Measurements from ENCODE around the gene TARS3.
"Not testable (repeated sequence)": the region's sequence is repeated elsewhere in the genome, so short reads cannot be mapped to it uniquely, and the experiment has no call there.

Gene TARS3

DNA sequence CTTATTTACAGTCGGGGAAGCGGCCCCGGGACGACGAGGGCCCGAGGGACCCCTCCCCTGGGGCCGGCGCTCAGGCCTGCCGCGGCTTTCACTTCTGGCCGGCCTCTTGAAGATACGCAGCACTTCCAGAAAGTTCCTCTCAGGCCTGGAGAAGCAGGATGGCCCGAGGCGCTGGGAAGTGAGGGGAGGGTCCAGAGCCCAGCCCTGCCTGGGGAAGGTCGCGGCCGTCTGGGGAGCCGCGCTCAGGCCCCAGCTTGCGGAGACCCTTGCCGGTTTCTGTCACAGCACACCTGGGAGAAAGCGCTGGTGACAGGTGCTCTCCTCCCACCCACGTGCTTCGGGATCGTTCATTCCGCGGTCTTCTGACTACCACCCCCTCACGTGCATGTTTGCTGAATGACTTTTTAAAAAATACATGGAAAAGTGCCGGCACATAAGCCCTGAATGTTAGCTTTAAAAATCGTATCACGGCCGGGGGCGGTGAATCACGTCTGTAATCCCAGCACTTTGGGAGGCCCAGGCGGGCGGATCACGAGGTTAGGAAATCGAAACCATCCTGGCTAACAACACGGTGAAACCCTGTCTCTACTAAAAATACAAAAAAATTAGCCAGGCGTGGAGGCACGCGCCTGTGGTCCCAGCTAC is 71.4 kb downstream of the TARS3 start:
- no peak for DNase-seq

GRCh38 chr15:101652098-101652785 is 72.0 kb downstream of the TARS3 start, which contains the start of gene TM2D3:
TM2D3 (minus strand) TSS chr15:101652381; CDS start chr15:101652361, 20 bp downstream.
- DNase-seq = peak; percentile 93 to 94

- DNase-seq = no peak
Observed at GRCh38 chr15:101651554-101652097, 72.6 kb downstream of the TARS3 start.

GRCh38 chr15:101650145-101650544 is 74.1 kb downstream of the TARS3 start:
- DNase-seq = no peak

- DNase-seq = no peak
Observed at GRCh38 chr15:101648356-101648755, 75.9 kb downstream of the TARS3 start.

DNA sequence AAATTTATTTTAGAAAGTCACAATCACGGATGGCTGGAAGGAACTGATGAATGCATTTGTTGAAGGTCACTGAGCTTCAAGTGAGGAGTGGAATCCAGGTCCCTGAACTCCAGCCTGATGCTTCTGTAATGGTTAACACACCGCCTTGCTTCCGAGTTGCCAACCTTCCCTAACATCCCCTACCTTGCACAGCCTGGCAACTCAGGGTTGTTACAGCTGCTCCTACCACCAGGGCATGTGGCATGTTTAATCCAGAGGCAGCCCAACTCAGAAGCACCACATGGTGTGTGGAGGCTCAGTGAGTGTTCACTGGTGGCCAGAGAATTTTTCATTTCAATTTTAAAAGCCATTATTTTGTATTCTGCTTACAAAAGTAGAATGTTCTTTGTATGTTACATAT is 77.0 kb downstream of the TARS3 start:
- DNase-seq = no peak

DNA sequence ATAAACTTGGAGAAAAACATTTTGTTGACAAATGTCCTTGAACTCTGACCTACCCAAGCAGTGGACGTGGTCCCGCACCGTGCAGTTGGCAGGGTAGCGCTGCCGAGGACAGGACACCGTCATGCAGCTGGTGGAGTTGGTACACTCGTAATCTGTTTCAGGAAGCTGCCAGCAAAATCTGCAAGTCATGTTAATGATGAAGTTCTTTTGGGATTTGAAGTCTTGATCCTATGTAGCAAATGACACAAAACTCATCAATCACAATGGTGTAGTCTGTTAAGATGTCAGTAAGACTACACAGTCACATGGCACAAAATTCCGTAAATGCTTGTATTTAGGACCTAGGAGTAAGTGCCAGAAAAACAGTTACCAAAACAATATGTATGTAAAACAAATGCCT is 77.6 kb downstream of the TARS3 start:
- no peak for DNase-seq

DNA sequence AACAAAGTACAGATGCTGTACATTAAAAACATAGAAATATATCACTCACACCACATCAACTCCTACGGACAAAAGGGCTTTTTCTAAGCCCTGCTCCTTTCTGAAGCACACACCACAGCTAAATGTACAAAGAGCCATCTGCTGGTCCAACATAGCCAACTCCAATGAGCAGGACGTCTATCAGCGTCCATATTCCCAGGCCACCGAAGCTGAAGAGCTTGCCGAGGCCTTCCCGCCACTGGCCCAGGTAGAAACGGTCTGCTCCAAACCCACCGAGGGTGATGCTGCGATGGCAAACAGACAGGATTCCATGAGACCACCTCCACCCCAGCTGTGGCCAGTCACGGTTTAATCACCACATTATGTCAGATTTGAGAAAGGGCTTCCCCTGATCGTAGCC is 81.9 kb downstream of the TARS3 start:
- no peak for DNase-seq

DNA sequence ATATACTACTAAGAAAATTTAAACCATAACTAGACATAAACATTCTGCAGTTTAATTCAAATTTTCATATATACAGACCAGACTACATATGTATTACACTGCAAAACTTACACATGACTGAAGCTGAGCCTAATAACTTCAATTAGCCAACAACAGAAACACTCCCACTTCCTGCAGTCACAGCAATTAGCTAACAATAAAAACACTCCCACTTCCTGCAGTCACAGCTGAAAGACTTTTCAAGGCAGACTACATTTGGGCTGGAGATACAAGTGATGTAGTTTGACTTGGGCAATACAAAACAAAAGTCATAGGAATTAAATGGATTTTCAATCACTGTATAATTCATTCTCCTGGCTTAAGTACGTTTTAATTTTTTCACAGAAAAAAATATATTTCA is 82.4 kb downstream of the TARS3 start:
- peak; percentile 59 to 82 for DNase-seq

DNA sequence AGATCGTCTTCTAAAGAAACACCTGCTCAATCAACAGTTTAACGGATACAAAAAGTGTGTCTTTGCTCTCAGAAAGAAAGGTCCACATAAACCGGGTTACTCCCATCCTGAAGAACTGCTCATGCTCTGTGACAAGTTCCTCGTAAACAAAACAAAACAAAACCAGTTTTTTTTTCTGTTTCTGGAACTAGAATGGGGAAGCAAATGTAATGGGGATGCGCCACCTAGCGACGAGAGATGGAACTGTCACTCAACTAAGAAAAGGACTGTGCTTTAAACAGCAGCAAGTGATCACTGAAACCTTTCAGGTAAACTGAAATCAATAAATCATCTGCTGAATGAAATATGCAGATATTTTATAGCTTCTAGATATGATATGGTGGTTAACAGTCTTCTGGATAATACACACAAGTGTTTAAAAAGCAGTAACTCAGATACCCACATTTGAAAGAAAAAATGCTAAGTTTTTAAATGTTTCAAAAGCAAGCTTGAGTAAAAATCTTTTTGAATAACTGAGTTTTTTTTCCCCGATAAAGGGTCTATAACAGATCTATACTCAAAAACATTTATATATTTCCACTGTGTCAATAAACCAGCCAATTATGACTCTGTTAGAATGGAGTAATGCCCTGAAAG is 83.0 kb downstream of the TARS3 start:
- DNase-seq = peak; percentile 82 to 83

DNA sequence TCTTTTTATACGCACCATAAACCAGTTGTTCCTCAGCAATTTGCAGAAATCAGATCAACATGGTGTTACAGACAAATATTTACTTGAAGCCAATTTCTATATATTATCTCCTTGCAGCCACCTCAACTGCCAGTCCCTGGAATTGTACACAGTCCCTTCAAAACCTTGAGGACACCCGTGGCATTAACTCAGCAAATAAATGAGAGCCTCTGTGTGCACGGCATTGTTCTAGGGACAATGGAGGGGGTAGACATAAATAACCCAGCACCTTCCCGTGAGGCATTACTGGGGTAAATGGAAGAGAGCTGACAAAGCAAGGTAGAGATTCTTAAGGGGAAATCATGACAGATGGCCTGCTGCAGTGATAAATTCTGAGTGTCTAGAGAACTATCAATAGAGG is 84.6 kb downstream of the TARS3 start:
- no peak for DNase-seq

- DNase-seq = no peak
Observed at GRCh38 chr15:101637919-101638318, 86.4 kb downstream of the TARS3 start.

- DNase-seq = no peak
Observed at GRCh38 chr15:101637516-101637915, 86.8 kb downstream of the TARS3 start.

DNA sequence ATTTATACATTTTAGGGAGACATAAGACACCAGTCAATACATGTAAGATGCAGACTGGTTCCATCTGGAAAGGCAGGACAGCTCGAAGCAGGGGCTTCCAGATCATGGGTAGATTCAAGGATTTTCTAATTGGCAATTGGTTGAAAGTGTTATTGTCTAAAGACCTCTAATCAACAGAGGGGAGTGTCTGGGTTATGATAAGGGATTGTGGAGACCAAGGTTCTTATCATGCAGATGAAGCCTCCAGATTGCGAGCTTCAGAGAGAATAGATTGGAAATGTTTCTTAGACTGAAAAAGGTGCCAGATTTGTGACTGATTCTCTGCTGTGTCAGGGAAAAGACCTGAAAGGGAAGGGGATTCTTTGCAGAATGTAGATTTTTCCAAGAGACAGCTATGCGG is 87.2 kb downstream of the TARS3 start:
- DNase-seq = no peak

DNA sequence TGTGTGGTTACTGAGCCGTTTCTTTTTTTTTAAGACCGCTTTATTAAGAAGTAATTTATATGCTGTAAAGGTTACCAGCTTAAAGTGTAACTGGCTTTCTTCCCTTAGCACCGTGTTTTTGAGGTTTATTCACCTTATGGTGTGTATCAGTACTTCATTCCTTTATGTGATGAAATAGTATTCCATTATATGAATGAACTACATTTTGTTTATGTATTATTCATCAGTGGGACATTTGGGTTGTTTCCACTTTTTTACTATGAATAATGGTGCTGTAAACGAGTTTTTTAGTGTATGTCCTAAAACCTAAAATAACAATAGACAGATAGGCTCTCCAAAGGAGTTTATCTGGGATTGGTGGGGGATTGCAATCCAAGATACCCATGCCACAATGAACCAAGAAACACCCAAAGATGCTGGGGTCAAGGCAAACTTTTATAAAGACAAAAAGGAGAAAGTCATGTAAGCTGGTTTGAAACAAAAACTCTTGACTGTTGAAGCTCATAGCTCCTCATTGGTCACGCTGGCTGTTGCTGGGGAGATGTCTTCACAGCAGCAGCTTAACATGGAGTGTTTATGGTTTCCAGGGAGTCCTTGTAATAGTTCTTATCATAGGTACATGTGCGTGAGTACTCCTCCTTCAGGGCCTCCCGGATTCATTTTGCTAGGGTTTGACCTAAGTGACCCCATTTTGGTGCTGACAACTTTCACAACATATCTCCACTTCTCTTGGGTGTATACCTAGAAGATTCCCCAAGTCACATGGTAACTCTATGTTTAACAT is 88.1 kb downstream of the TARS3 start:
- DNase-seq = no peak

GRCh38 chr15:101633356-101633755 is 90.9 kb downstream of the TARS3 start:
- DNase-seq = no peak

DNA sequence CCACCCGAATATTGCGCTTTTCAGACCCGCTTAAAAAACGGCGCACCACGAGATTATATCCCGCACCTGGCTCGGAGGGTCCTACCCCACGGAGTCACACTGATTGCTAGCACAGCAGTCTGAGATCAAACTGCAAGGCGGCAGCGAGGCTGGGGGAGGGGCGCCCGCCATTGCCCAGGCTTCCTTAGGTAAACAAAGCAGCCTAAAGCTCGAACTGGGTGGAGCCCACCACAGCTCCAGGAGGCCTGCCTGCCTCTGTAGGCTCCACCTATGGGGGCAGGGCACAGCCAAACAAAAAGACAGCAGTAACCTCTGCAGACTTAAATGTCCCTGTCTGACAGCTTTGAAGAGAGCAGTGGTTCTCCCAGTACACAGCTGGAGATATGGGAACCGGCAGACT is 97.5 kb downstream of the TARS3 start:
- DNase-seq = not testable (repeated sequence)

DNA sequence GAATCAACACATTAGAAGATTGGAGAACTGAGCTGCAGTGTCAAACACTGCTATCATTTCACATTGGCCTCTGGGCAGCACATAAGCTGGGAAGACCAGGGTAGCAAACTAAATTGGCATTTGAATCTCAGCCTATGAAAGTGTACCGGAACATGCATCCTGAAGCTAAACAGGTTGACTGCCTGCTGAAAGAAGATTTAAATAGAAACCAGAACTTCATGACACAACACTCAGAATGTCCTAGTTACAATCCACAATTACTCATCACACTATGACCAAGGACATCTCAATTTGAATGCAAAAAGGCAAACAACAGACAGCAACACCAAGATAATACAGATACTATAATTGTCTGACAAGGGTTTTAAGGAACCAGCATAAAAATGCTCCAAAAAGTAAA is 98.3 kb downstream of the TARS3 start:
- no peak for DNase-seq

DNA sequence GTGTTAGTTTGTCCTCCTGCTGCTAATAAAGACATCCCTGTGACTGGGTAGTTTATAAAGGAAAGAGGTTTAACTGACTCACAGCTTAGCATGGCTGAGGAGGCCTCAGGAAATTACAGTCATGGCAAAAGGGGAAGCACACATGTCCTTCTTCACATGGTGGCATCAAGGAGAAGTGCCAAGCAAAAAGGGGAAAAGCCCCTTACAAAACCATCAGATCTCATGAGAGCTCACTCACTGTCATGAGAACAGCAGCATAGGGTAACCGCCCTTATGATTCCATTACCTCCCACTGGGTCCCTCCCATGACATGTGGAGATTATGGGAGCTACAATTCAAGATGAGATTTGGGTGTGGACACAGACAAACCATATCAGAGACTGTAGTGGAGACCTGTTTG is 99.1 kb downstream of the TARS3 start:
- DNase-seq = peak in 1 of 2 donors; percentile 31

DNA sequence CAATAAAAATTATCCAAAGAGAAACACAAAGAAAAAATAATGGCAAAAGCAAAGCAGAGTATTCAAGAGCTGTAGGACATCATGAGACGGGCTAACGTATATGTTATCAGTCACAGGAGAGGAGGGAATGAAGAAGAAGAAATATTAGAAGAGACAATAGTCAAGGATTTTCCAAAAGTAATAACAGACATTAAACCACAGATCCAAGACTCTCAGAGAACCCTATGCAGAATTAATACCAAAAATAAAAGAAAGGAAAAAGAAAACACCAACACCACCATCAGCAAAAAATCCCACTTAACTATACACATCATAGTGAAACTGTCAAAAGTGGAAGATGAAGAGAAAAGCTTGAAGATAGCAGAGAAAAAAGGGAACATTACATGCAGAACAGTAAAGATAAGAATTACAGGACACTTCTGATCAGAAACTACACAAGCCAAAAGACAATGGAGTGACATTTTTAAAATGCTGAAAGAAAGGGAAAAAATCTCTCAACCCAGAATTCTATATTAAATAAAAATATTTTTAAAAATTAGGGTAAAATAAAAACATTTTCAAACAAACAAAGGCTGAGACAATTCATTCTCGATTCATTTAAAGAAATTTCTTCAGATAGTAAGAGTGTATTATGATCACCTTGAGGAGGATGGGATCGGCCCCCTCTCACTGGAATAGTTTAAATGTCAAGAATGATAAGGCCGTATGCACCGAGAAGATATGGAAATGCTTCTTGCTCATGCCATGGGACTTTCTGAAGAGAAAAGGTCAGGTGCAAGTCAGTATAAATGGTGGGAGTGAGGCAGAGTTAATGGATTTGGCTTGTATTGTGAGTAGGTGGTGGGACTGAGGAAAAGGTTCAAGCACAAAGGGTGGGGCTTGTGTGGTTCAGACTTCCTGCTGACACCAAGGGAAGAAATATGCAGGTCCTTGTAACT is 100.6 kb downstream of the TARS3 start:
- no peak for DNase-seq

DNA sequence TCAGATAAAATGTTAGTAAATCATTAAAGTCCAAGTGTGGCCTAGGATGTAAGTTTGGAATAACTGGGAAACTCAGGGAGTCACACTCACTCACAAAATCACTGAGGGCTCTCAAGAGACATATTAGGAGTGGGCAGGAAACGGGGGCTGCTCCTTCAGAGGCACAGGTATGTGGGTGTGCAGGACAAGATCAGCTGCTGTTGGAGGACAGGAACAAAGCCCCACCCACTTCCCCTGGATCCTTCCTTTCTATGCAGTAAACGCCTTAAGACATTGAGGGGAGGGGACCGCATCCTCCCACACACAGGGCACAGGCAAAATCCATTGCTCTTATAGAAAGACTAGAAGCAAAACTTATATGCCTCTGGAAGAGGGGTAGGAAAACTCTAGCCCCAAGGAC is 102.3 kb downstream of the TARS3 start:
- no peak for DNase-seq

- DNase-seq = no peak
Observed at GRCh38 chr15:101620671-101621070, 103.6 kb downstream of the TARS3 start.

All from CD4-positive, alpha-beta T cell treated with Interleukin-4 for 1 hour (primary cell).